ENCODE results near the gene CDKN2D. TPM values are rescaled to one million over a fixed set of nuclear protein-coding genes. Genes with fewer than 3 reads are reported as not detected.

Gene CDKN2D
- total RNA-seq, 2 experiments from 2014 or later, result 83.3 to 84.0 TPM

- CTCF ChIA-PET, result interaction anchor here (0.6 to 5.4 kb wide), 3 partner anchors 21 to 42 kb away, joined by 3 to 27 read pairs (median 24); no protein-coding TSS in a partner anchor
- no peaks in the 10 kb centered on the region for H3K9me3 Mint-ChIP-seq
- peaks cover 13% of the 10 kb centered on the region for H3K36me3 Mint-ChIP-seq (ENCODE audit: low read depth)
Measured at GRCh38 chr19:10602330-10603083, 33.7 kb upstream of the CDKN2D start.

GRCh38 chr19:10601999-10602329, 33.2 kb upstream of the CDKN2D start:
- intact Hi-C loops (cut with DNase I, micrococcal nuclease), result loop anchor here (5.0 kb wide), 2 partner anchors 40 to 50 kb away; partner anchors contain the start of gene ILF3 (in 1 of the 2)
- POLR2A ChIA-PET, result interaction anchor here (0.8 to 5.0 kb wide), 14 partner anchors 11 to 234 kb away, joined by 3 to 82 read pairs (median 20); partner anchors contain the start of genes CDKN2D, DNM2, ILF3 and KRI1
- no peaks in the 10 kb centered on the region for H3K9me3 Mint-ChIP-seq
- H3K36me3 Mint-ChIP-seq (ENCODE audit: low read depth), result peaks cover 13% of the 10 kb centered on the region
- H3K27me3 Mint-ChIP-seq, result no peaks in the 10 kb centered on the region
- H3K4me3 Mint-ChIP-seq, result peak overlapping the region; percentile 84
- H3K4me1 Mint-ChIP-seq (ENCODE audit: low read depth), result peaks cover 31% of the 10 kb centered on the region
- CTCF ChIA-PET, result interaction anchor here (0.6 to 5.4 kb wide), 3 partner anchors 20 to 42 kb away, joined by 3 to 27 read pairs (median 24); no protein-coding TSS in a partner anchor
- H3K4me3 ChIP-seq (ENCODE audit: low read length), result no peak overlapping the region
- H3K4me1 ChIP-seq (ENCODE audit: insufficient read depth, low read length), result peaks cover 42% of the 10 kb centered on the region
- no peak for DNase-seq
- H3K36me3 ChIP-seq (ENCODE audit: insufficient read depth, low read length), result no peaks in the 10 kb centered on the region
- H3K27me3 ChIP-seq (ENCODE audit: control insufficient read depth in 1 of 2, insufficient read depth in 2 of 2, low read length in 2 of 2), result no peaks in the 10 kb centered on the region
- H3K27ac ChIP-seq (ENCODE audit: low read depth in 1 of 2, low read length in 2 of 2), result no peak overlapping the region
- ATAC-seq (ENCODE audit: poor library complexity), result no peak
- H3K27ac Mint-ChIP-seq, result peak overlapping the region; percentile 76
- H3K9me3 ChIP-seq (ENCODE audit: control insufficient read depth in 1 of 2, insufficient read depth in 1 of 2, low read length in 2 of 2), result no peaks in the 10 kb centered on the region
- TF ChIP-seq CTCF (IDR thresholded peaks at IDR 0.05), result no peak

More at GRCh38 chr19:10602330-10603083, 33.7 kb upstream of the CDKN2D start:
- no peaks in the 10 kb centered on the region for H3K36me3 ChIP-seq (ENCODE audit: insufficient read depth, low read length)
- H3K4me3 ChIP-seq (ENCODE audit: low read length), result peak overlapping the region; percentile 96
- H3K27ac ChIP-seq (ENCODE audit: low read depth in 1 of 2, low read length in 2 of 2), result peak overlapping the region; percentile 99 to 100
- Mint-ChIP-seq H3K4me3 (peak overlapping the region; percentile 100), H3K27ac (peak overlapping the region; percentile 95), H3K4me1 (ENCODE audit: low read depth) (peaks cover 35% of the 10 kb centered on the region), H3K27me3 (no peaks in the 10 kb centered on the region)
- H3K9me3 ChIP-seq (ENCODE audit: control insufficient read depth in 1 of 2, insufficient read depth in 1 of 2, low read length in 2 of 2), result no peaks in the 10 kb centered on the region
- no peaks in the 10 kb centered on the region for H3K27me3 ChIP-seq (ENCODE audit: control insufficient read depth in 1 of 2, insufficient read depth in 2 of 2, low read length in 2 of 2)
- H3K4me1 ChIP-seq (ENCODE audit: insufficient read depth, low read length), result peaks cover 44% of the 10 kb centered on the region
- intact Hi-C loops (cut with DNase I, micrococcal nuclease), result loop anchor here (1.0 to 5.0 kb wide), 3 partner anchors 21 to 50 kb away; partner anchors contain the start of gene ILF3 (in 1 of the 2)
- ATAC-seq (ENCODE audit: poor library complexity) (peak; percentile 79), DNase-seq (peak; percentile 79 to 96 (median 88))
- no peak for TF ChIP-seq CTCF (IDR thresholded peaks at IDR 0.05)
- POLR2A ChIA-PET, result interaction anchor here (0.7 to 5.0 kb wide), 22 partner anchors 8 to 234 kb away, joined by 3 to 82 read pairs (median 6); partner anchors contain the start of genes CDKN2D, DNM2, ILF3 and KRI1

- no peaks in the 10 kb centered on the region for H3K36me3 ChIP-seq (ENCODE audit: insufficient read depth, low read length)
- no peak for TF ChIP-seq CTCF (IDR thresholded peaks at IDR 0.05)
- peaks cover 45% of the 10 kb centered on the region for H3K4me1 Mint-ChIP-seq (ENCODE audit: low read depth)
- no peaks in the 10 kb centered on the region for H3K27me3 Mint-ChIP-seq
- ATAC-seq (ENCODE audit: poor library complexity), result no peak
- no peaks in the 10 kb centered on the region for H3K9me3 Mint-ChIP-seq
- no peak overlapping the region for H3K4me3 ChIP-seq (ENCODE audit: low read length)
- H3K36me3 Mint-ChIP-seq (ENCODE audit: low read depth), result peaks cover 13% of the 10 kb centered on the region
- H3K27me3 ChIP-seq (ENCODE audit: control insufficient read depth in 1 of 2, insufficient read depth in 2 of 2, low read length in 2 of 2), result no peaks in the 10 kb centered on the region
- no peak overlapping the region for H3K27ac ChIP-seq (ENCODE audit: low read depth in 1 of 2, low read length in 2 of 2)
- intact Hi-C loops (cut with DNase I, micrococcal nuclease), result loop anchor here (5.0 kb wide), 2 partner anchors 42 to 52 kb away; partner anchors contain the start of gene ILF3 (in 1 of the 2)
- H3K4me3 Mint-ChIP-seq, result peak overlapping the region; percentile 84
- H3K27ac Mint-ChIP-seq, result peak overlapping the region; percentile 50
- no peak for DNase-seq
- POLR2A ChIA-PET, result interaction anchor here (5.0 kb wide), 1 partner anchor 44 kb away, joined by 82 read pairs; no protein-coding TSS in a partner anchor
- peaks cover 45% of the 10 kb centered on the region for H3K4me1 ChIP-seq (ENCODE audit: insufficient read depth, low read length)
- CTCF ChIA-PET, result no interaction called here
- no peaks in the 10 kb centered on the region for H3K9me3 ChIP-seq (ENCODE audit: control insufficient read depth in 1 of 2, insufficient read depth in 1 of 2, low read length in 2 of 2)
Measured at GRCh38 chr19:10600149-10600548, 31.4 kb upstream of the CDKN2D start.
